HUES64 (cell line): Measurements from ENCODE around the gene SLC14A1.
A peak's percentile ranks its signal among the peaks of the same experiment; 100 is the strongest.

Experiments used
- H3K27ac ChIP-seq: 2 replicates; pipeline ENCODE4 v1.7.0; 2013; ENCODE audit warnings: low read depth, low read length, inconsistent platforms
- H3K27me3 ChIP-seq: 2 replicates; pipeline ENCODE4 v1.6.1; 2013; ENCODE audit warnings: mild to moderate bottlenecking, low read length; ENCODE audit not compliant: insufficient read depth
- H3K36me3 ChIP-seq: 2 replicates; pipeline ENCODE4 v1.6.1; 2013; ENCODE audit warnings: mild to moderate bottlenecking, low read length; ENCODE audit not compliant: insufficient read depth
- H3K4me1 ChIP-seq: 2 replicates; pipeline ENCODE4 v1.6.1; 2013; ENCODE audit warnings: mild to moderate bottlenecking, low read length, moderate library complexity; ENCODE audit not compliant: insufficient read depth
- H3K4me3 ChIP-seq: 2 replicates; pipeline ENCODE4 v1.5.1; 2013; ENCODE audit warnings: mild to moderate bottlenecking, low read length, moderate library complexity
- H3K9ac ChIP-seq: 2 replicates; pipeline ENCODE4 v1.6.1; 2013; ENCODE audit warnings: mild to moderate bottlenecking, low read depth, low read length
- H3K9me3 ChIP-seq: 2 replicates; pipeline ENCODE4 v1.6.1; 2013; ENCODE audit warnings: low read depth, low read length; ENCODE audit not compliant: insufficient read depth
- WGBS: fragments of 150-250, 120-280 bp; methylation state at CpG from one replicate; pipeline ENCODE4 v1.1.7; 2013; ENCODE audit warnings: missing lambda C conversion rate; 5-methylcytosine and 5-hydroxymethylcytosine counted together

SLC14A1 gene

GRCh38 chr18:45739268-45739667 lies 15.3 kb downstream of the SLC14A1 start:
- no peak overlapping the region for H3K27ac ChIP-seq
- 88% methylated on average over 3 of the region's 3 CpGs for WGBS
- no peaks in the 10 kb centered on the region for H3K36me3 ChIP-seq
- H3K4me1 ChIP-seq: peaks cover 16% of the 10 kb centered on the region
- H3K4me3 ChIP-seq: no peak overlapping the region
- no peak overlapping the region for H3K9ac ChIP-seq
- no peaks in the 10 kb centered on the region for H3K9me3 ChIP-seq
- H3K27me3 ChIP-seq: no peaks in the 10 kb centered on the region

GRCh38 chr18:45739848-45740247 lies 15.9 kb downstream of the SLC14A1 start:
- Histone ChIP-seq H3K27ac (no peak overlapping the region), H3K9ac (no peak overlapping the region), H3K4me1 (peaks cover 16% of the 10 kb centered on the region), H3K27me3 (no peaks in the 10 kb centered on the region), H3K4me3 (no peak overlapping the region), H3K36me3 (no peaks in the 10 kb centered on the region), H3K9me3 (no peaks in the 10 kb centered on the region)
- WGBS: 76% methylated on average over 3 of the region's 3 CpGs

GRCh38 chr18:45741056-45741455 lies 17.1 kb downstream of the SLC14A1 start:
- H3K4me1 ChIP-seq: peaks cover 16% of the 10 kb centered on the region
- H3K4me3 ChIP-seq: no peak overlapping the region
- H3K9me3 ChIP-seq: no peaks in the 10 kb centered on the region
- no peak overlapping the region for H3K27ac ChIP-seq
- 92% methylated on average over 3 of the region's 3 CpGs for WGBS
- H3K27me3 ChIP-seq: no peaks in the 10 kb centered on the region
- no peak overlapping the region for H3K9ac ChIP-seq
- H3K36me3 ChIP-seq: no peaks in the 10 kb centered on the region

- Histone ChIP-seq H3K36me3 (no peaks in the 10 kb centered on the region), H3K27ac (no peak overlapping the region), H3K9me3 (no peaks in the 10 kb centered on the region), H3K4me3 (no peak overlapping the region), H3K9ac (no peak overlapping the region), H3K4me1 (peaks cover under 1% of the 10 kb centered on the region; the same call in 1 of the 2 replicates), H3K27me3 (no peaks in the 10 kb centered on the region)
- WGBS: 94% methylated on average over 5 of the region's 5 CpGs
Observed at GRCh38 chr18:45745817-45746461, 22.0 kb downstream of the SLC14A1 start.

GRCh38 chr18:45748501-45748900 lies 24.5 kb downstream of the SLC14A1 start:
- H3K27me3 ChIP-seq: no peaks in the 10 kb centered on the region
- H3K9me3 ChIP-seq: no peaks in the 10 kb centered on the region
- no peak overlapping the region for H3K4me3 ChIP-seq
- H3K36me3 ChIP-seq: no peaks in the 10 kb centered on the region
- H3K9ac ChIP-seq: no peak overlapping the region
- H3K27ac ChIP-seq: no peak overlapping the region
- no peaks in the 10 kb centered on the region for H3K4me1 ChIP-seq
- 83% methylated on average over 1 of the region's 2 CpGs for WGBS

GRCh38 chr18:45749918-45750689 lies 26.1 kb downstream of the SLC14A1 start:
- no peak overlapping the region for H3K9ac ChIP-seq
- no peaks in the 10 kb centered on the region for H3K27me3 ChIP-seq
- no peaks in the 10 kb centered on the region for H3K4me1 ChIP-seq
- H3K27ac ChIP-seq: no peak overlapping the region
- whole genome bisulfite sequencing: 95% methylated on average over 6 of the region's 6 CpGs
- no peaks in the 10 kb centered on the region for H3K9me3 ChIP-seq
- H3K36me3 ChIP-seq: no peaks in the 10 kb centered on the region
- H3K4me3 ChIP-seq: no peak overlapping the region

GRCh38 chr18:45751766-45752165 lies 27.8 kb downstream of the SLC14A1 start:
- no peaks in the 10 kb centered on the region for H3K27me3 ChIP-seq
- no peaks in the 10 kb centered on the region for H3K36me3 ChIP-seq
- no peaks in the 10 kb centered on the region for H3K9me3 ChIP-seq
- no peak overlapping the region for H3K9ac ChIP-seq
- 100% methylated on average over 1 of the region's 3 CpGs for WGBS
- H3K4me3 ChIP-seq: no peak overlapping the region
- H3K4me1 ChIP-seq: no peaks in the 10 kb centered on the region
- no peak overlapping the region for H3K27ac ChIP-seq

GRCh38 chr18:45752681-45753080 lies 28.7 kb downstream of the SLC14A1 start:
- Histone ChIP-seq H3K4me1 (peaks cover 4% of the 10 kb centered on the region; the same call in 1 of the 2 replicates), H3K9ac (no peak overlapping the region), H3K36me3 (no peaks in the 10 kb centered on the region), H3K27ac (no peak overlapping the region), H3K9me3 (no peaks in the 10 kb centered on the region), H3K4me3 (no peak overlapping the region), H3K27me3 (no peaks in the 10 kb centered on the region)

- Histone ChIP-seq H3K9me3 (no peaks in the 10 kb centered on the region), H3K9ac (no peak overlapping the region), H3K27ac (no peak overlapping the region), H3K27me3 (no peaks in the 10 kb centered on the region), H3K4me3 (no peak overlapping the region), H3K4me1 (peaks cover 4% of the 10 kb centered on the region; the same call in 1 of the 2 replicates), H3K36me3 (no peaks in the 10 kb centered on the region)
- 100% methylated on average over 1 of the region's 1 CpG for WGBS
Observed at GRCh38 chr18:45753286-45753685, 29.3 kb downstream of the SLC14A1 start.

- no peaks in the 10 kb centered on the region for H3K36me3 ChIP-seq
- no peak overlapping the region for H3K9ac ChIP-seq
- peaks cover 13% of the 10 kb centered on the region for H3K4me1 ChIP-seq
- no peaks in the 10 kb centered on the region for H3K9me3 ChIP-seq
- no peak overlapping the region for H3K4me3 ChIP-seq
- H3K27ac ChIP-seq: no peak overlapping the region
- 71% methylated on average over 4 of the region's 4 CpGs for WGBS
- no peaks in the 10 kb centered on the region for H3K27me3 ChIP-seq
Observed at GRCh38 chr18:45755934-45756333, 32.0 kb downstream of the SLC14A1 start.

GRCh38 chr18:45757005-45757404 lies 33.0 kb downstream of the SLC14A1 start:
- Histone ChIP-seq H3K4me1 (peaks cover 14% of the 10 kb centered on the region), H3K9ac (no peak overlapping the region), H3K4me3 (no peak overlapping the region), H3K27me3 (no peaks in the 10 kb centered on the region), H3K9me3 (no peaks in the 10 kb centered on the region), H3K36me3 (no peaks in the 10 kb centered on the region), H3K27ac (peak overlapping the region; percentile 38; the same call in 1 of the 2 replicates)
- 90% methylated on average over 5 of the region's 5 CpGs for WGBS
